Mesenchymal stem cell (in vitro differentiated cells and primary cell): ENCODE measurements around the gene GABBR2.

Source experiments
- DNase-seq: peaks from one replicate; pipeline ENCODE4 v3.0.0-alpha.2; 2013
- H2AFZ ChIP-seq: one replicate; pipeline ENCODE4 v1.6.1; 2013; ENCODE audit warnings: low read depth, mild to moderate bottlenecking, control low read depth, inconsistent platforms, low read length, moderate library complexity
- H2AK5ac ChIP-seq: 2 replicates; pipeline ENCODE4 v1.6.1; 2013; ENCODE audit warnings: low read length, moderate library complexity, mild to moderate bottlenecking, inconsistent platforms; ENCODE audit not compliant: severe bottlenecking
- H2BK120ac ChIP-seq: one replicate; pipeline ENCODE4 v1.6.1; 2013; ENCODE audit warnings: low read depth, mild to moderate bottlenecking, inconsistent platforms, low read length, moderate library complexity
- H2BK12ac ChIP-seq, 2 experiments: one replicate each; pipeline ENCODE4 v1.6.1; 2013; ENCODE audit warnings: inconsistent platforms in 2 of 2, low read length in 2 of 2, mild to moderate bottlenecking in 2 of 2, moderate library complexity in 2 of 2, control low read depth in 1 of 2
- H2BK15ac ChIP-seq: one replicate; pipeline ENCODE4 v1.6.1; 2013; ENCODE audit warnings: mild to moderate bottlenecking, low read depth, inconsistent platforms; ENCODE audit not compliant: poor library complexity, severe bottlenecking
- H2BK5ac ChIP-seq: 2 replicates; pipeline ENCODE4 v1.6.1; 2013; ENCODE audit warnings: low read depth, mild to moderate bottlenecking, low read length, control low read depth, inconsistent platforms; ENCODE audit not compliant: poor library complexity, severe bottlenecking
- H3K14ac ChIP-seq, 2 experiments: one replicate each; pipeline ENCODE4 v1.6.1; 2013; ENCODE audit warnings: inconsistent platforms in 2 of 2, low read length in 2 of 2, control low read depth in 1 of 2, mild to moderate bottlenecking in 1 of 2, moderate library complexity in 1 of 2
- H3K18ac ChIP-seq, 2 experiments: one replicate each; pipeline ENCODE4 v1.6.1; 2013; ENCODE audit warnings: inconsistent platforms in 2 of 2, low read length in 2 of 2, control low read depth in 1 of 2, low read depth in 1 of 2, mild to moderate bottlenecking in 1 of 2
- H3K23ac ChIP-seq, 2 experiments: one replicate each; pipeline ENCODE4 v1.6.1; 2013; ENCODE audit warnings: inconsistent platforms in 2 of 2, low read length in 2 of 2, mild to moderate bottlenecking in 2 of 2, moderate library complexity in 2 of 2, control low read depth in 1 of 2
- H3K27ac ChIP-seq: 2 replicates; pipeline ENCODE4 v1.5.1; 2013; ENCODE audit warnings: mild to moderate bottlenecking, moderate library complexity, low read length, control low read depth, inconsistent platforms; ENCODE audit not compliant: poor library complexity, severe bottlenecking
- H3K27me3 ChIP-seq, 2 experiments: 2 replicates each; pipeline versions ENCODE4 v1.6.1 to v1.7.0; 2013; ENCODE audit warnings: low read length in 2 of 2, mild to moderate bottlenecking in 2 of 2, moderate library complexity in 2 of 2, control low read depth in 1 of 2, inconsistent platforms in 1 of 2; ENCODE audit not compliant: control insufficient read depth in 1 of 2, insufficient read depth in 1 of 2
- H3K36me3 ChIP-seq, 2 experiments: 2 replicates each; pipeline versions ENCODE4 v1.6.1 to v1.7.0; 2013; ENCODE audit warnings: low read length in 2 of 2, control low read depth in 1 of 2, inconsistent platforms in 1 of 2, low read depth in 1 of 2, mild to moderate bottlenecking in 1 of 2; ENCODE audit not compliant: insufficient read depth in 2 of 2, control insufficient read depth in 1 of 2
- H3K4ac ChIP-seq, 2 experiments: one replicate each; pipeline ENCODE4 v1.6.1; 2013; ENCODE audit warnings: inconsistent platforms in 2 of 2, low read length in 2 of 2, mild to moderate bottlenecking in 2 of 2, moderate library complexity in 2 of 2, control low read depth in 1 of 2, low read depth in 1 of 2
- H3K4me1 ChIP-seq: 2 replicates; pipeline ENCODE4 v1.6.1; 2013; ENCODE audit warnings: low read depth, low read length, control low read depth; ENCODE audit not compliant: control insufficient read depth, insufficient read depth
- H3K4me2 ChIP-seq: 2 replicates; pipeline ENCODE4 v1.6.1; 2013; ENCODE audit warnings: low read length, mild to moderate bottlenecking, inconsistent platforms; ENCODE audit not compliant: poor library complexity, severe bottlenecking
- H3K4me3 ChIP-seq, 2 experiments: 2 replicates each; pipeline versions ENCODE4 v1.5.1 to v1.7.0; 2013; ENCODE audit warnings: low read length in 2 of 2, mild to moderate bottlenecking in 2 of 2, control low read depth in 1 of 2, low read depth in 1 of 2; ENCODE audit not compliant: insufficient read depth in 1 of 2
- H3K79me1 ChIP-seq: replicated peaks from 2 replicates; pipeline ENCODE4 v1.6.1; 2013; ENCODE audit warnings: mild to moderate bottlenecking, control low read depth, low read length, inconsistent platforms; ENCODE audit not compliant: poor library complexity, severe bottlenecking
- H3K9ac ChIP-seq: 2 replicates; pipeline ENCODE4 v1.7.0; 2013; ENCODE audit warnings: mild to moderate bottlenecking, low read length, moderate library complexity
- H3K9me3 ChIP-seq: 2 replicates; pipeline ENCODE4 v1.7.0; 2013; ENCODE audit warnings: mild to moderate bottlenecking, low read length; ENCODE audit not compliant: control insufficient read depth
- H4K8ac ChIP-seq: one replicate; pipeline ENCODE4 v1.6.1; 2013; ENCODE audit warnings: inconsistent platforms, mild to moderate bottlenecking, low read length, moderate library complexity
- H4K91ac ChIP-seq: one replicate; pipeline ENCODE4 v1.6.1; 2013; ENCODE audit warnings: mild to moderate bottlenecking, low read length, inconsistent platforms
- WGBS: methylation state at CpG from one replicate; pipeline ENCODE4 v1.1.7; 2013; ENCODE audit warnings: mixed read lengths; 5-methylcytosine and 5-hydroxymethylcytosine counted together

Gene GABBR2

GRCh38 chr9:98568234-98568908 is 140.4 kb downstream of the GABBR2 start:
- H3K4me3 ChIP-seq: no peak overlapping the region
- H3K4me2 ChIP-seq: no peak overlapping the region
- H3K27me3 ChIP-seq: peaks cover 23 to 46% of the 10 kb centered on the region in 2 experiments
- DNase-seq: no peak
- H4K91ac ChIP-seq: no peak overlapping the region
- no peak overlapping the region for H3K27ac ChIP-seq
- H3K79me1 ChIP-seq: no peaks in the 10 kb centered on the region
- H3K36me3 ChIP-seq: no peaks in the 10 kb centered on the region
- no peak overlapping the region for H2AK5ac ChIP-seq
- H2AFZ ChIP-seq: no peak overlapping the region
- peak overlapping the region in 1 of 2 experiments; percentile 5 for H2BK12ac ChIP-seq
- no peak overlapping the region for H3K9ac ChIP-seq
- H3K18ac ChIP-seq: no peak overlapping the region
- H2BK120ac ChIP-seq: no peak overlapping the region
- H3K9me3 ChIP-seq: no peaks in the 10 kb centered on the region
- no peak overlapping the region for H3K23ac ChIP-seq
- H3K4me1 ChIP-seq: no peaks in the 10 kb centered on the region
- H2BK15ac ChIP-seq: no peak overlapping the region
- no peak overlapping the region for H3K4ac ChIP-seq
- no peak overlapping the region for H3K14ac ChIP-seq
- H2BK5ac ChIP-seq: no peak overlapping the region
- 87% methylated on average over 4 of the region's 4 CpGs for WGBS
- H4K8ac ChIP-seq: no peak overlapping the region

DNA sequence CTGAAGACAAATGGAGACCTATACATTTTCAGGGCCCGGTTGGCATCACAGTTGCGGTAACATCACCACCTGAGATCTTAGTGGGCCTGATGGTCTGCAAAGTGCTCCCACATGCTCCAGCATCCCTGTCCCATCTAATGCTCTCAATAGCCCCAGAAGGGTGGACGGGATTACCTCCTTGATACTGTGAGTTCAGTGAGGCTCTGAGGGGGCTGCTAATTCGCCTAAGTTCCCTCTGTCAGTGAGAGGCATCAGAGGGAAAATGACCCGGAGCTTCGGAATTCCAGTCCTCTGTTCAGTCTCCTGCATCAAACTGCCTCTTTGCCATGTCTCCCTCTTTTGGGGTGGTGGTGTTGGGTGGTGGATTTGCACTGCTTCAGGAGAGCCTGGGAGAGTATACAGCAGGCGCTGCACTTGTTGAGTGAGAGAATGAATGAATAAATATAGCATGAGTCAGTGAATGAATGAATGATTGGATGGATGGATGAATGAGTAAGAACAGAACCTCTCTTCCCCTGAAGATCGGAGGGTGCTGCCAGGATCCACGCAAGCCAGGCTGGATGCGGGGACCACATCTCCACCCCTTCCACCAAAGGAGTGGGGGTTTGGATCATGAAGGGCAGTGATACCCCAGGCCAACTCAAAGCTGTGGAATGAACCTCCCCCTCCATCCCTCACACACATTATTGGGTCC is 141.0 kb downstream of the GABBR2 start:
- Histone ChIP-seq H3K14ac (no peak overlapping the region), H3K79me1 (no peaks in the 10 kb centered on the region), H3K9me3 (no peaks in the 10 kb centered on the region), H3K27ac (no peak overlapping the region), H3K4me3 (no peak overlapping the region), H3K4me2 (no peak overlapping the region), H4K8ac (no peak overlapping the region), H2AFZ (no peak overlapping the region), H2AK5ac (no peak overlapping the region), H3K4me1 (no peaks in the 10 kb centered on the region), H2BK120ac (no peak overlapping the region), H2BK15ac (no peak overlapping the region), H2BK5ac (no peak overlapping the region), H4K91ac (no peak overlapping the region), H3K23ac (no peak overlapping the region), H2BK12ac (peak overlapping the region in 1 of 2 experiments; percentile 5), H3K18ac (no peak overlapping the region), H3K4ac (no peak overlapping the region), H3K9ac (no peak overlapping the region), H3K36me3 (no peaks in the 10 kb centered on the region), H3K27me3 (peaks cover 25 to 46% of the 10 kb centered on the region in 2 experiments)
- 89% methylated on average over 10 of the region's 10 CpGs for WGBS
- no peak for DNase-seq

DNA sequence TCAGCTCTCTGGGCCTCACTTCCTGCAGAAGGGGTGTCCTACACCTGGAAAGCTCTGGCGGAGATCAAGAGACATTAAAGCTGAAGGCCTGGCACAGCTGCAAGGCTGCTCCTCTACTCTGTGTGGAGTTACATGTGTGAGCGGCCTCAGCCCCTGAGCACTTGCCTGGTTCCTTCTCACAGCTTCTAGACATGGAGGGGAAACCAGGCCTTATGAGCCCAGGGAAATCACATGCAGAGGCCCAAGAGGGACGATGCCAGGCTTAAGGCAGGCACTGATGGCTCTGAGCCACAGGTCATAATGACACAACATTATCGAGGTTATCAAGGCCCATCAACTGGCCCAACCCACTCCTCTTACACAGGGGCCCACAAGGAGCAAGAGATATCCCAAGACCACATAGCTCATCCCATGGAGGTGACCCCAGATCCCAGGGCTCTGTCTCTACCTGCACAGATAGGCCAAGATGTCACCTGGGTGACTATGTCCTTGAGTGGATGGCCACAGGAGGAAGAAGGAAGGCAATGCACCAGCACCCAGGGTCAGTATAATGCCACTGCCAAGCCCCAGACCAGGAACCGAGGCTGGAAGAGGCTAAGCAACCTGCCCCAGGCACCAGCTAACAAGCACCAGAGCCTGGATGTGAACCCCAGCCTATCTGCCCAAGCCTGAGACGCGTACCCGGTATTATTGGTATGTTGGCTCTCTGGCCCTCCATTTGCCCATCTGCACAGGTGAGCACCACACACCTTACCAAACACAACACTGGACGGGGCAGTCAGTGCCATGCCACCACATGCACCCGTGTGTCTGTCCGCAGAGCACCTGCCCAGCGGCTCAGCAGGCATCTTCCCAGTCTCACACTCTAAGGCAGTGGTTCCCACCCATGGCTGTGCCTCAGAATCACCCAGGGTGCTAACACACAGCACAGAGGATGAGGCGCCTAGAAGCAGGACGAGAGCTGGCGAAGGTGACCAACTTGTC is 143.3 kb downstream of the GABBR2 start:
- Histone ChIP-seq H2AK5ac (no peak overlapping the region), H3K36me3 (no peaks in the 10 kb centered on the region), H3K4ac (no peak overlapping the region), H4K91ac (no peak overlapping the region), H2AFZ (no peak overlapping the region), H2BK5ac (no peak overlapping the region), H2BK12ac (no peak overlapping the region), H3K4me3 (no peak overlapping the region), H3K14ac (peak overlapping the region in 1 of 2 experiments; percentile 26), H3K9ac (no peak overlapping the region), H3K23ac (no peak overlapping the region), H3K27ac (no peak overlapping the region), H3K9me3 (no peaks in the 10 kb centered on the region), H2BK120ac (no peak overlapping the region), H3K4me1 (no peaks in the 10 kb centered on the region), H3K18ac (no peak overlapping the region), H3K4me2 (no peak overlapping the region), H3K27me3 (peaks cover 25 to 34% of the 10 kb centered on the region in 2 experiments), H4K8ac (no peak overlapping the region), H3K79me1 (no peaks in the 10 kb centered on the region), H2BK15ac (no peak overlapping the region)
- DNase-seq: no peak
- WGBS: 94% methylated on average over 15 of the region's 15 CpGs

GRCh38 chr9:98564714-98565113 is 144.0 kb downstream of the GABBR2 start:
- Histone ChIP-seq H3K23ac (no peak overlapping the region), H3K4me3 (no peak overlapping the region), H2AFZ (no peak overlapping the region), H2BK5ac (no peak overlapping the region), H2BK15ac (no peak overlapping the region), H4K91ac (no peak overlapping the region), H3K4me1 (no peaks in the 10 kb centered on the region), H2BK12ac (no peak overlapping the region), H3K36me3 (no peaks in the 10 kb centered on the region), H3K9me3 (no peaks in the 10 kb centered on the region), H3K79me1 (no peaks in the 10 kb centered on the region), H3K18ac (no peak overlapping the region), H4K8ac (no peak overlapping the region), H3K14ac (no peak overlapping the region), H3K9ac (no peak overlapping the region), H2AK5ac (no peak overlapping the region), H3K4ac (no peak overlapping the region), H2BK120ac (no peak overlapping the region), H3K27me3 (peaks cover 25 to 28% of the 10 kb centered on the region in 2 experiments), H3K4me2 (no peak overlapping the region), H3K27ac (no peak overlapping the region)
- 80% methylated on average over 4 of the region's 4 CpGs for WGBS
- no peak for DNase-seq
